ENCODE results near the gene OLFML2A.
"Not testable (repeated sequence)": the region's sequence is repeated elsewhere in the genome, so short reads cannot be mapped to it uniquely, and the experiment has no call there.

OLFML2A gene

GRCh38 chr9:124776954-124777648, at the start of gene OLFML2A:
Gene OLFML2A, plus strand, starts transcription at chr9:124777133. Its CDS starts 138 bp downstream, at chr9:124777271.
- H3K9ac ChIP-seq (ENCODE audit: low read depth, low read length) = 0 out of 2 replicates have a peak within 1 kb of the TSS, but pooled peaks have one; percentile 15

DNA sequence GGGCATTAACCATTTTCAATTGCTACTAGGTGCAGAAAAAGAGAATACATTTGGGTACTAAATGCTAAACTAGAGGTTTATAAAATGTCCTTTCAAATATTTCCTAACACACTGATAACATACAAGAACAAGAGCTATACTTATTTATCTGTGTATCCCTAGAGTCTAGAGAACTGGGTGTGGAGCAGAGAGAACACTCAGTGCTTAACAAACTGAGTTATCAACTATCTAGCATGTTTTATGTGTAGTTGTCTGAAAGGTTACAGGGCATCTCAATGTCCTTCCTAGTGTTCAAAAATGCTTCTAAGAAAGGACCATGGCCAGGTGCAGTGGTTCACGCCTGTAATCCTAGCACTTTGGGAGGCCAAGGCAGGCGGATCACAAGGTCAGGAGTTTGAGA, 46.2 kb upstream of the OLFML2A start:
- peaks cover 8% of the 10 kb centered on the region for H3K36me3 ChIP-seq (ENCODE audit: control insufficient read depth, insufficient read depth, low read length)

More at GRCh38 chr9:124776954-124777648, at the start of gene OLFML2A:
- H3K27me3 ChIP-seq (ENCODE audit: control insufficient read depth, insufficient read depth, low read length) = peaks cover 29% of the 10 kb centered on the region
- no peak within 1 kb of the TSS for H3K27ac ChIP-seq (ENCODE audit: low read depth, low read length)
- no peaks in the 10 kb centered on the region for H3K36me3 ChIP-seq (ENCODE audit: control insufficient read depth, insufficient read depth, low read length)
- peaks cover 13% of the 10 kb centered on the region for H3K4me1 ChIP-seq (ENCODE audit: control insufficient read depth, insufficient read depth, low read length)
- H3K9me3 ChIP-seq (ENCODE audit: control insufficient read depth, insufficient read depth, low read length) = no peaks in the 10 kb centered on the region
- peak within 1 kb of the TSS; percentile 67 for H3K4me3 ChIP-seq (ENCODE audit: low read depth, low read length)

GRCh38 chr9:124733964-124734740, 42.8 kb upstream of the OLFML2A start:
- peaks cover 8% of the 10 kb centered on the region for H3K36me3 ChIP-seq (ENCODE audit: control insufficient read depth, insufficient read depth, low read length)
- H3K27me3 ChIP-seq (ENCODE audit: control insufficient read depth, insufficient read depth, low read length) = no peaks in the 10 kb centered on the region
- no peaks in the 10 kb centered on the region for H3K9me3 ChIP-seq (ENCODE audit: control insufficient read depth, insufficient read depth, low read length)
- H3K4me1 ChIP-seq (ENCODE audit: control insufficient read depth, insufficient read depth, low read length) = peaks cover 21% of the 10 kb centered on the region
- H3K9ac ChIP-seq (ENCODE audit: low read depth, low read length) = no peak overlapping the region
- peak overlapping the region; percentile 88 for H3K27ac ChIP-seq (ENCODE audit: low read depth, low read length)
- H3K4me3 ChIP-seq (ENCODE audit: low read depth, low read length) = no peak overlapping the region

More for the DNA sequence above, 46.2 kb upstream of the OLFML2A start:
- Histone ChIP-seq H3K4me1 (ENCODE audit: control insufficient read depth, insufficient read depth, low read length) (peaks cover 27% of the 10 kb centered on the region), H3K9ac (ENCODE audit: low read depth, low read length) (no peak overlapping the region), H3K27ac (ENCODE audit: low read depth, low read length) (no peak overlapping the region), H3K9me3 (ENCODE audit: control insufficient read depth, insufficient read depth, low read length) (no peaks in the 10 kb centered on the region), H3K27me3 (ENCODE audit: control insufficient read depth, insufficient read depth, low read length) (no peaks in the 10 kb centered on the region), H3K4me3 (ENCODE audit: low read depth, low read length) (no peak overlapping the region)

- H3K9me3 ChIP-seq (ENCODE audit: control insufficient read depth, insufficient read depth, low read length); H3K4me3 ChIP-seq (ENCODE audit: low read depth, low read length); H3K9ac ChIP-seq (ENCODE audit: low read depth, low read length); H3K27me3 ChIP-seq (ENCODE audit: control insufficient read depth, insufficient read depth, low read length); H3K36me3 ChIP-seq (ENCODE audit: control insufficient read depth, insufficient read depth, low read length): not testable (repeated sequence)
- Histone ChIP-seq H3K4me1 (ENCODE audit: control insufficient read depth, insufficient read depth, low read length) (peaks cover 21% of the 10 kb centered on the region), H3K27ac (ENCODE audit: low read depth, low read length) (peak overlapping the region; percentile 88)
Observed at GRCh38 chr9:124734741-124735083, 42.2 kb upstream of the OLFML2A start.

DNA sequence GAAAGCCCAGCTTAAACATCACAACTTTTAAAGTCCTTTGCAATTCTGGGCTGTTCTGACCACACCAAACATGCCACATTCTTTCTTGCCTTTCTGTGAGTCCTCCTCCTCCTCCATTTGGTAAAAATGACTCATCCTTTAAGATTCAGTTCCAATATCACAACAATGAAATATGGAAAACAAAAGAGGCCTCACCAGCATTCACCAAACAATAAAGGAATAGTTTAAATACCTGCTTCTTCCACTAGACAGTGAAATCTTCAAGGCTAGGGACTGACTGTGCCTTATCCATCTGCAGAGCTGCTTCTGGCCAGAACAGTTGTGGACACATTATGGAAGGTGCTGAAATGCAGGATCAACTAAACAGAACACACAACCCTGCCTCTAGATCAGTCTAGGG, 41.8 kb upstream of the OLFML2A start:
- Histone ChIP-seq H3K27ac (ENCODE audit: low read depth, low read length) (peak overlapping the region; percentile 88), H3K36me3 (ENCODE audit: control insufficient read depth, insufficient read depth, low read length) (peaks cover 8% of the 10 kb centered on the region), H3K4me3 (ENCODE audit: low read depth, low read length) (peak overlapping the region; percentile 32; the same call in 1 of the 2 replicates), H3K9ac (ENCODE audit: low read depth, low read length) (no peak overlapping the region), H3K4me1 (ENCODE audit: control insufficient read depth, insufficient read depth, low read length) (peaks cover 21% of the 10 kb centered on the region), H3K9me3 (ENCODE audit: control insufficient read depth, insufficient read depth, low read length) (no peaks in the 10 kb centered on the region), H3K27me3 (ENCODE audit: control insufficient read depth, insufficient read depth, low read length) (no peaks in the 10 kb centered on the region)

GRCh38 chr9:124738075-124738474, 38.9 kb upstream of the OLFML2A start:
- not testable (repeated sequence) for H3K9me3 ChIP-seq (ENCODE audit: control insufficient read depth, insufficient read depth, low read length); H3K27ac ChIP-seq (ENCODE audit: low read depth, low read length); H3K27me3 ChIP-seq (ENCODE audit: control insufficient read depth, insufficient read depth, low read length); H3K9ac ChIP-seq (ENCODE audit: low read depth, low read length); H3K36me3 ChIP-seq (ENCODE audit: control insufficient read depth, insufficient read depth, low read length); H3K4me3 ChIP-seq (ENCODE audit: low read depth, low read length)
- H3K4me1 ChIP-seq (ENCODE audit: control insufficient read depth, insufficient read depth, low read length) = peaks cover 21% of the 10 kb centered on the region

DNA sequence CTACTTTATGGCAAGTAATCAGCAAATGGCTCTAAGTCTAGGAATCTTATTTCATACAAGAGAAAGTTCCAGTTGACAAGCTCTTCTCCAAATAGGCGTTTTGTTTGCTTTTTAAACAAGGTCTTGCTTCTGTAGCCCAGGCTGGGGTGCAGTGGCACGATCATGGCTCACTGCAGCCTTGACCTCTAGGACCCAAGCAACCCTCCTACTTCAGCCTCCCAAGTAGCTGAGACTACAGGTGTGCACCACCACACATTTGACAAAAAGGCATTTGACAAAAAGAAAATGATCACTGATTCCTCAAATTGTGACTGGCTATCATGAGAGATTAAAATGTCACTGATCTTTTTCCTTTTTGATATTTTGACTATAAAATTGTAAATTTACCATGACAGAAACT, 37.6 kb upstream of the OLFML2A start:
- H3K9ac ChIP-seq (ENCODE audit: low read depth, low read length) = no peak overlapping the region
- no peaks in the 10 kb centered on the region for H3K27me3 ChIP-seq (ENCODE audit: control insufficient read depth, insufficient read depth, low read length)
- peaks cover 21% of the 10 kb centered on the region for H3K4me1 ChIP-seq (ENCODE audit: control insufficient read depth, insufficient read depth, low read length)
- H3K27ac ChIP-seq (ENCODE audit: low read depth, low read length) = no peak overlapping the region
- no peaks in the 10 kb centered on the region for H3K9me3 ChIP-seq (ENCODE audit: control insufficient read depth, insufficient read depth, low read length)
- H3K4me3 ChIP-seq (ENCODE audit: low read depth, low read length) = no peak overlapping the region
- no peaks in the 10 kb centered on the region for H3K36me3 ChIP-seq (ENCODE audit: control insufficient read depth, insufficient read depth, low read length)

GRCh38 chr9:124741149-124741548, 35.8 kb upstream of the OLFML2A start:
- no peaks in the 10 kb centered on the region for H3K27me3 ChIP-seq (ENCODE audit: control insufficient read depth, insufficient read depth, low read length)
- H3K9me3 ChIP-seq (ENCODE audit: control insufficient read depth, insufficient read depth, low read length) = no peaks in the 10 kb centered on the region
- H3K4me3 ChIP-seq (ENCODE audit: low read depth, low read length) = no peak overlapping the region
- no peaks in the 10 kb centered on the region for H3K36me3 ChIP-seq (ENCODE audit: control insufficient read depth, insufficient read depth, low read length)
- no peak overlapping the region for H3K9ac ChIP-seq (ENCODE audit: low read depth, low read length)
- H3K27ac ChIP-seq (ENCODE audit: low read depth, low read length) = no peak overlapping the region
- peaks cover 7% of the 10 kb centered on the region for H3K4me1 ChIP-seq (ENCODE audit: control insufficient read depth, insufficient read depth, low read length)

- Histone ChIP-seq H3K27ac (ENCODE audit: low read depth, low read length) (no peak overlapping the region), H3K36me3 (ENCODE audit: control insufficient read depth, insufficient read depth, low read length) (no peaks in the 10 kb centered on the region), H3K4me1 (ENCODE audit: control insufficient read depth, insufficient read depth, low read length) (peaks cover 7% of the 10 kb centered on the region), H3K27me3 (ENCODE audit: control insufficient read depth, insufficient read depth, low read length) (no peaks in the 10 kb centered on the region), H3K4me3 (ENCODE audit: low read depth, low read length) (no peak overlapping the region), H3K9ac (ENCODE audit: low read depth, low read length) (no peak overlapping the region), H3K9me3 (ENCODE audit: control insufficient read depth, insufficient read depth, low read length) (no peaks in the 10 kb centered on the region)
Observed at GRCh38 chr9:124741662-124742061, 35.3 kb upstream of the OLFML2A start.

DNA sequence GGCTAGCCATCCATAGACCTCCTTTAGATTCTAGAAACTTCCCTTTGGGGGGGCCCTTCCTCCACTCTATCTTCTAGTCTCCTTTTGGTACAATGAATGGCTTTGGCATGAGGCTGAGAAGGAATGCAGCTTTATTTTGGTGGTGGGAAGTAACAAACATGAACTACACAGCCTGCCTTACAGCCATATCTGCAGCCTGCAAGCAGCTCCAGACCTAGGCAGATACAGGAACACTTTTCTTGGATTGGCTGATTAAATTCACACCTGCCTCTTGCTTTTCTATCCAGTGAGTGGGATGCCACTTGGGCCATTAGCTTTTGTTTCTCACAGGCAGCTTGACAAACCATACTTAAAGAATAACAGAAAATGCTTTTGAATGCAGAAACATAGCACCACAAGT, 34.0 kb upstream of the OLFML2A start:
- Histone ChIP-seq H3K9me3 (ENCODE audit: control insufficient read depth, insufficient read depth, low read length) (no peaks in the 10 kb centered on the region), H3K27ac (ENCODE audit: low read depth, low read length) (no peak overlapping the region), H3K9ac (ENCODE audit: low read depth, low read length) (no peak overlapping the region), H3K27me3 (ENCODE audit: control insufficient read depth, insufficient read depth, low read length) (no peaks in the 10 kb centered on the region), H3K4me3 (ENCODE audit: low read depth, low read length) (no peak overlapping the region), H3K4me1 (ENCODE audit: control insufficient read depth, insufficient read depth, low read length) (peaks cover 7% of the 10 kb centered on the region), H3K36me3 (ENCODE audit: control insufficient read depth, insufficient read depth, low read length) (no peaks in the 10 kb centered on the region)

DNA sequence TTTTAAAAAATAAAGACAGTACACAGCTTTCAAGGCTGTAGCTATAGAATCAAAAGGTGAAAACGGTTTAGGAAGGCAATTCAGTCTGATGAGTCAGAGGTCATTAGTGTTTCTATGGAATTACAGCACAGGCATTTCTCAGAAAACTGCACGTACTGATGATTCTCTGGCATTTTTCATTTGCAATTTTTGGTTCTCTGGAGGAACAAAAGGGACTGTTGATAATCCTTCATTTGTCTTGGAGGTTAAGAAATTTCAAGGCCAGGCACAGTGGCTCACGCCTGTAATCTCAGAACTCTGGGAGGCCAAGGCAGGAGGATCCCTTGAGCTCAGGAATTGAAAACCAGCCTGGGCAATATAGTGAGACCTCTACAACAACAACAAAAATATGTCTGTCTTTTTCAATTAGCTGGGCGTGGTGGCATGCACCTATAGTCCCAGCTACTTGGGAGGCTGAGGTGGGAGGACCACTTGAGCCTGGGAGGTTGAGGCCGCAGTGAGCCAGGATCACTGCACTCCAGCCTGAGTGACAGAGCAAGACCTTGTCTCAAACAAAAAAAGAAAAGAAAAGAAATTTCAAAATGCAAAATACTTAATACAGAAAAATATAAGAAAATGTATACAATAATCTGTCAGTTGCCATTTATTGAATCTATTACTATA, 33.1 kb upstream of the OLFML2A start:
- Histone ChIP-seq H3K27me3 (ENCODE audit: control insufficient read depth, insufficient read depth, low read length) (no peaks in the 10 kb centered on the region), H3K4me1 (ENCODE audit: control insufficient read depth, insufficient read depth, low read length) (peaks cover 7% of the 10 kb centered on the region), H3K27ac (ENCODE audit: low read depth, low read length) (no peak overlapping the region), H3K9ac (ENCODE audit: low read depth, low read length) (no peak overlapping the region), H3K4me3 (ENCODE audit: low read depth, low read length) (no peak overlapping the region), H3K9me3 (ENCODE audit: control insufficient read depth, insufficient read depth, low read length) (no peaks in the 10 kb centered on the region), H3K36me3 (ENCODE audit: control insufficient read depth, insufficient read depth, low read length) (no peaks in the 10 kb centered on the region)

Measured in HUES48 (cell line).